Endothelial cell of umbilical vein (primary cell): ENCODE measurements around the gene ZNF460. TPM values are rescaled to one million over a fixed set of nuclear protein-coding genes. Genes with fewer than 3 reads are reported as not detected.

Source experiments
- BruUV-seq: library from RNA; stranded (reverse); fragments of 400-500 nt; replicated peaks from 2 replicates; lab custom pipeline; 2021; lab: Mats Ljungman, UMichigan
- CTCF ChIA-PET: fragments of 300-600, 350-600 bp; sonication (Branson Sonifier 250); formaldehyde crosslinking; loops from one replicate; lab custom pipeline; 2021; ENCODE audit warnings: antibody characterized with exemption, inconsistent platforms; lab: Charles Lee
- POLR2A ChIA-PET: fragments of 300-600, 350-600 bp; sonication (Branson Sonifier 250); formaldehyde crosslinking; loops from one replicate; lab custom pipeline; 2021; ENCODE audit warnings: antibody characterized with exemption, inconsistent platforms; lab: Charles Lee
- DNase-seq: peaks from one replicate; pipeline ENCODE4 v3.0.0-alpha.2; 2011; ENCODE audit warnings: low read depth, low spot score
- FAIRE-seq: peaks from 2 replicates; lab custom pipeline; 2011; peaks lifted over from hg19 to GRCh38; lab: Jason Lieb, UNC
- H2AFZ ChIP-seq: 2 replicates; pipeline ENCODE4 v1.6.0; 2012; ENCODE audit warnings: low read depth, low read length, control low read depth, inconsistent platforms
- H3K27ac ChIP-seq: 2 replicates; pipeline ENCODE4 v1.5.1; 2011; ENCODE audit warnings: low read depth, mild to moderate bottlenecking, control low read depth, low read length, moderate library complexity; ENCODE audit not compliant: insufficient read depth
- H3K27me3 ChIP-seq, 2 experiments: 2 replicates each; pipeline versions ENCODE4 v1.6.0 to v1.6.1; 2011; ENCODE audit warnings: low read length in 2 of 2, mixed read lengths in 1 of 2; ENCODE audit not compliant: control insufficient read depth in 2 of 2, insufficient read depth in 2 of 2
- H3K36me3 ChIP-seq, 2 experiments: 2 replicates in 1 of 2; 3 replicates in 1 of 2; pipeline ENCODE4 v1.5.1; 2011; ENCODE audit warnings: low read length in 2 of 2, mild to moderate bottlenecking in 1 of 2, moderate library complexity in 1 of 2; ENCODE audit not compliant: control insufficient read depth in 2 of 2, insufficient read depth in 2 of 2; ENCODE audit errors: extremely low read depth in 1 of 2
- H3K4me1 ChIP-seq: 3 replicates; pipeline ENCODE4 v1.5.1; 2011; ENCODE audit warnings: mild to moderate bottlenecking, low read length; ENCODE audit not compliant: control insufficient read depth, insufficient read depth; ENCODE audit errors: extremely low read depth
- H3K4me2 ChIP-seq: 2 replicates; pipeline ENCODE4 v1.6.1; 2011; ENCODE audit warnings: low read length, control low read depth, mixed read lengths; ENCODE audit not compliant: insufficient read depth
- H3K4me3 ChIP-seq, 3 experiments: fragments of 200-600 bp in 1 of 3; sonication (generic), shearing (Covaris generic) in 1 of 3; replicated peaks in 1 of 3; 2 replicates each; pipeline ENCODE4 v1.5.1; 2011 to 2016; ENCODE audit warnings: control low read depth in 3 of 3, low read length in 3 of 3, mild to moderate bottlenecking in 2 of 3, inconsistent platforms in 1 of 3, low read depth in 1 of 3, moderate library complexity in 1 of 3; ENCODE audit not compliant: insufficient read depth in 1 of 3
- H3K79me2 ChIP-seq: 2 replicates; pipeline ENCODE4 v1.6.0; 2012; ENCODE audit warnings: low read length, inconsistent platforms; ENCODE audit not compliant: control insufficient read depth, insufficient read depth
- H3K9ac ChIP-seq: replicated peaks from 2 replicates; pipeline ENCODE3; 2011; ENCODE audit warnings: low read length, control low read depth; ENCODE audit not compliant: insufficient read depth; ENCODE audit errors: extremely low read depth
- H3K9me1 ChIP-seq: replicated peaks from 3 replicates; pipeline ENCODE4 v1.6.0; 2011; ENCODE audit warnings: mild to moderate bottlenecking, low read length; ENCODE audit not compliant: control insufficient read depth, insufficient read depth; ENCODE audit errors: extremely low read depth
- H3K9me3 ChIP-seq: replicated peaks from 2 replicates; pipeline ENCODE4 v1.5.1; 2012; ENCODE audit warnings: low read length, inconsistent platforms; ENCODE audit not compliant: control insufficient read depth, insufficient read depth
- H4K20me1 ChIP-seq: replicated peaks from 2 replicates; pipeline ENCODE3; 2011; ENCODE audit warnings: mild to moderate bottlenecking, low read length; ENCODE audit not compliant: control insufficient read depth, insufficient read depth; ENCODE audit errors: extremely low read depth
- EZH2 ChIP-seq: IDR thresholded peaks from 2 replicates; pipeline ENCODE4 v1.6.1; 2012; ENCODE audit warnings: borderline replicate concordance, low read depth, mild to moderate bottlenecking, moderate library complexity, low read length, inconsistent platforms; ENCODE audit not compliant: severe bottlenecking
- FOS ChIP-seq: IDR thresholded peaks from 2 replicates; pipeline ENCODE4 v1.6.1; 2011; ENCODE audit warnings: mild to moderate bottlenecking, low read length, moderate library complexity, borderline replicate concordance; ENCODE audit not compliant: insufficient read depth
- GATA2 ChIP-seq: IDR thresholded peaks from 2 replicates; pipeline ENCODE4 v1.7.0; 2011; ENCODE audit warnings: low read depth, mild to moderate bottlenecking, moderate library complexity, mixed read lengths, low read length; ENCODE audit not compliant: insufficient read length, insufficient read depth
- JUN ChIP-seq: IDR thresholded peaks from 2 replicates; pipeline ENCODE4 v1.6.1; 2011; ENCODE audit warnings: borderline replicate concordance, low read depth; ENCODE audit not compliant: insufficient read length, insufficient read depth
- MYC ChIP-seq: IDR thresholded peaks from one replicate; pipeline ENCODE4 v1.6.1; 2011; ENCODE audit warnings: mild to moderate bottlenecking, low read depth, low read length
- POLR2A ChIP-seq: IDR thresholded peaks from 2 replicates; pipeline ENCODE4 v1.6.1; 2012; ENCODE audit warnings: low read depth, mild to moderate bottlenecking, control low read depth, low read length
- POLR2AphosphoS5 ChIP-seq: IDR thresholded peaks from 2 replicates; pipeline ENCODE4 v1.6.1; 2012; ENCODE audit warnings: low read depth, mild to moderate bottlenecking, control low read depth, low read length, moderate library complexity; ENCODE audit not compliant: insufficient read depth
- dilution Hi-C: fragments of 300-500 bp; cut with MboI; formaldehyde crosslinking; loops from one replicate; pipeline ENCODE4 v1.15.0; 2019; ENCODE audit warnings: low sequenced_read_pairs; ENCODE audit not compliant: extremely low pct_ligation_motif_present
- intact Hi-C: fragments of 100-400 bp; cut with micrococcal nuclease; formaldehyde crosslinking; loops from one replicate; pipeline ENCODE4 v1.10.0; 2022
- polyA plus RNA-seq, 4 experiments: library from polyadenylated mRNA; depleted of rRNA in 3 of 4; stranded (reverse) in 3 of 4; unstranded in 1 of 4; fragments of >200 nt; gene quantifications; 2 replicates each; pipeline versions ENCODE4 v1.2.1 to v1.2.3, GENCODE V29; 2011 to 2012; ENCODE audit warnings: missing spikeins in 1 of 4
- total RNA-seq: library from RNA; stranded (reverse); gene quantifications from 2 replicates; pipeline ENCODE4 v1.2.3, GENCODE V29; 2021
- TF ChIP-seq, protein P1 (sequence below), 2 donors: IDR thresholded peaks; 1 replicate in 1 of 2; 2 replicates in 1 of 2; pipeline ENCODE4 v1.5.1; 2011; ENCODE audit warnings: low read length in 2 of 2, mild to moderate bottlenecking in 2 of 2, moderate library complexity in 2 of 2, control low read depth in 1 of 2, inconsistent platforms in 1 of 2, low read depth in 1 of 2; ENCODE audit not compliant: insufficient read depth in 1 of 2; ENCODE audit errors: extremely low read depth in 1 of 2
- TF ChIP-seq, protein P2 (sequence below): IDR thresholded peaks from 2 replicates; pipeline ENCODE4 v1.6.1; 2011; ENCODE audit not compliant: insufficient read depth, insufficient read length

The ZNF460 gene
- total and polyA plus RNA-seq, 2 donors (not counting 3 experiments of a cell fraction or from before 2014, with no cell fraction given) = 4.5 to 26.9 TPM

DNA sequence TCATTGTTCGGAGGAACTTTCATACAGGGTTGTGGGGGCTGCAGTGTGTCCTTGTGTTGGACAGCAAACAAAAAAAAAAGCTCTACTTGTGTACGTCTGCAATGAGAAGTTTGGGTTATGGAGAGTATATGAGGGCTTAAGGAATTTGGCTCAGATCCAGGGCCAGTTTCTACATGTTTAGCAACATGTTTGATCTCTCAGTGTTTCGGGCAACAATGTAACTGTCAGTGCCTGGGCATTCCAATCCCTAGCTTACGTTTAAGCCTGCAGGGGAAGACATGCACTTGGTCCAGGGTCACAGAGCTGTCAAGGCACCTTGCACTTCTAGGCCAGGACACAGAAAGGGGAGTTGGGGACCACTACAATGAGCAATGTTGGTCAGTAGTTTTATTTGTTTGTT, 53.9 kb downstream of the ZNF460 start:
- DNase-seq = no peak
- TF ChIP-seq EZH2 (no peak), POLR2AphosphoS5 (no peak), FOS (no peak), POLR2A (no peak), GATA2 (no peak), MYC (no peak), JUN (no peak)
- TF ChIP-seq, protein P1, sequence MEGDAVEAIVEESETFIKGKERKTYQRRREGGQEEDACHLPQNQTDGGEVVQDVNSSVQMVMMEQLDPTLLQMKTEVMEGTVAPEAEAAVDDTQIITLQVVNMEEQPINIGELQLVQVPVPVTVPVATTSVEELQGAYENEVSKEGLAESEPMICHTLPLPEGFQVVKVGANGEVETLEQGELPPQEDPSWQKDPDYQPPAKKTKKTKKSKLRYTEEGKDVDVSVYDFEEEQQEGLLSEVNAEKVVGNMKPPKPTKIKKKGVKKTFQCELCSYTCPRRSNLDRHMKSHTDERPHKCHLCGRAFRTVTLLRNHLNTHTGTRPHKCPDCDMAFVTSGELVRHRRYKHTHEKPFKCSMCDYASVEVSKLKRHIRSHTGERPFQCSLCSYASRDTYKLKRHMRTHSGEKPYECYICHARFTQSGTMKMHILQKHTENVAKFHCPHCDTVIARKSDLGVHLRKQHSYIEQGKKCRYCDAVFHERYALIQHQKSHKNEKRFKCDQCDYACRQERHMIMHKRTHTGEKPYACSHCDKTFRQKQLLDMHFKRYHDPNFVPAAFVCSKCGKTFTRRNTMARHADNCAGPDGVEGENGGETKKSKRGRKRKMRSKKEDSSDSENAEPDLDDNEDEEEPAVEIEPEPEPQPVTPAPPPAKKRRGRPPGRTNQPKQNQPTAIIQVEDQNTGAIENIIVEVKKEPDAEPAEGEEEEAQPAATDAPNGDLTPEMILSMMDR (IDR thresholded peaks at IDR 0.05; ENCODE audit: extremely low read depth in 1 of 2, insufficient read depth in 1 of 2, low read depth in 1 of 2, low read length in 2 of 2) = no peak
- TF ChIP-seq, protein P2, sequence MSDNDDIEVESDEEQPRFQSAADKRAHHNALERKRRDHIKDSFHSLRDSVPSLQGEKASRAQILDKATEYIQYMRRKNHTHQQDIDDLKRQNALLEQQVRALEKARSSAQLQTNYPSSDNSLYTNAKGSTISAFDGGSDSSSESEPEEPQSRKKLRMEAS = no peak
- ChIA-PET CTCF (interaction anchor here (1.3 kb wide), 1 partner anchor 10 kb away, joined by 3 read pairs; no protein-coding TSS in a partner anchor), POLR2A (no interaction called here)
- intact Hi-C loops (no loop called here), dilution Hi-C loops (no loop called here)
- Histone ChIP-seq H3K79me2 (no peaks in the 10 kb centered on the region), H3K9ac (no peak overlapping the region), H3K4me2 (no peak overlapping the region), H3K9me1 (no peaks in the 10 kb centered on the region), H4K20me1 (no peaks in the 10 kb centered on the region), H2AFZ (no peak overlapping the region), H3K4me3 (no peak overlapping the region), H3K36me3 (peaks cover 0 to under 1% of the 10 kb centered on the region in 2 experiments), H3K27ac (no peak overlapping the region), H3K27me3 (no peaks in the 10 kb centered on the region), H3K9me3 (no peaks in the 10 kb centered on the region), H3K4me1 (no peaks in the 10 kb centered on the region)
- no peak for FAIRE-seq
- no TSS peak for BruUV-seq
